ENCODE results near the gene CAMTA2.

CAMTA2 gene

GRCh38 chr17:4938688-4939545, 48.6 kb downstream of the CAMTA2 start:
- H3K27ac ChIP-seq: peak overlapping the region; percentile 97
- H3K4me3 ChIP-seq (ENCODE audit: low read depth, low read length): peak overlapping the region; percentile 95
- DNase-seq: no peak
- no peak for TF ChIP-seq CTCF (IDR thresholded peaks at IDR 0.05; ENCODE audit: low read depth, low read length)
- no peaks in the 10 kb centered on the region for H3K27me3 ChIP-seq (ENCODE audit: insufficient read depth, low read depth, severe bottlenecking)
- H3K36me3 ChIP-seq: peaks cover 42% of the 10 kb centered on the region
- H3K9me3 ChIP-seq (ENCODE audit: severe bottlenecking): no peaks in the 10 kb centered on the region

- H3K27ac ChIP-seq: no peak overlapping the region
- H3K27me3 ChIP-seq (ENCODE audit: insufficient read depth, low read depth, severe bottlenecking): no peaks in the 10 kb centered on the region
- H3K9me3 ChIP-seq (ENCODE audit: severe bottlenecking): no peaks in the 10 kb centered on the region
- H3K36me3 ChIP-seq: peaks cover 33% of the 10 kb centered on the region
- H3K4me3 ChIP-seq (ENCODE audit: low read depth, low read length): no peak overlapping the region
- no peak for TF ChIP-seq CTCF (IDR thresholded peaks at IDR 0.05; ENCODE audit: low read depth, low read length)
- no peak for DNase-seq
Observed at GRCh38 chr17:4938069-4938491, 49.4 kb downstream of the CAMTA2 start.

- Histone ChIP-seq H3K27me3 (ENCODE audit: insufficient read depth, low read depth, severe bottlenecking) (no peaks in the 10 kb centered on the region), H3K4me3 (ENCODE audit: low read depth, low read length) (no peak overlapping the region), H3K27ac (no peak overlapping the region), H3K9me3 (ENCODE audit: severe bottlenecking) (no peaks in the 10 kb centered on the region), H3K36me3 (peaks cover 28% of the 10 kb centered on the region)
- TF ChIP-seq CTCF (IDR thresholded peaks at IDR 0.05; ENCODE audit: low read depth, low read length): no peak
- no peak for DNase-seq
Observed at GRCh38 chr17:4937553-4937952, 49.9 kb downstream of the CAMTA2 start.

GRCh38 chr17:4936436-4936835, 51.0 kb downstream of the CAMTA2 start:
- Histone ChIP-seq H3K4me3 (ENCODE audit: low read depth, low read length) (no peak overlapping the region), H3K27ac (no peak overlapping the region), H3K27me3 (ENCODE audit: insufficient read depth, low read depth, severe bottlenecking) (no peaks in the 10 kb centered on the region), H3K36me3 (peaks cover 17% of the 10 kb centered on the region), H3K9me3 (ENCODE audit: severe bottlenecking) (no peaks in the 10 kb centered on the region)
- no peak for TF ChIP-seq CTCF (IDR thresholded peaks at IDR 0.05; ENCODE audit: low read depth, low read length)
- DNase-seq: no peak

GRCh38 chr17:4935650-4936049, 51.8 kb downstream of the CAMTA2 start:
- Histone ChIP-seq H3K27ac (no peak overlapping the region), H3K4me3 (ENCODE audit: low read depth, low read length) (no peak overlapping the region), H3K27me3 (ENCODE audit: insufficient read depth, low read depth, severe bottlenecking) (no peaks in the 10 kb centered on the region), H3K36me3 (peaks cover 16% of the 10 kb centered on the region), H3K9me3 (ENCODE audit: severe bottlenecking) (no peaks in the 10 kb centered on the region)
- no peak for DNase-seq
- TF ChIP-seq CTCF (IDR thresholded peaks at IDR 0.05; ENCODE audit: low read depth, low read length): no peak
